ENCODE data around the gene SHPK. TPM values are rescaled to one million over a fixed set of nuclear protein-coding genes. Genes with fewer than 3 reads are reported as not detected.

Gene SHPK
- total RNA-seq, 1 donor from 2014 or later, result 18.1 TPM

- H3K4me3 ChIP-seq (ENCODE audit: low read depth, low read length), result no peak overlapping the region
- no peak for DNase-seq (ENCODE audit: low read depth)
- no peak for TF ChIP-seq CTCF (conservative IDR thresholded peaks at IDR 0.05; ENCODE audit: low read depth, low read length)
These were observed 59.1 kb downstream of the SHPK start for GRCh38 chr17:3576970-3577369.

GRCh38 chr17:3575511-3575910, 60.5 kb downstream of the SHPK start:
- no peak for DNase-seq (ENCODE audit: low read depth)
- TF ChIP-seq CTCF (conservative IDR thresholded peaks at IDR 0.05; ENCODE audit: low read depth, low read length), result no peak
- H3K4me3 ChIP-seq (ENCODE audit: low read depth, low read length), result no peak overlapping the region

GRCh38 chr17:3574231-3574630, 61.8 kb downstream of the SHPK start:
- TF ChIP-seq CTCF (conservative IDR thresholded peaks at IDR 0.05; ENCODE audit: low read depth, low read length), result no peak
- DNase-seq (ENCODE audit: low read depth), result no peak
- H3K4me3 ChIP-seq (ENCODE audit: low read depth, low read length), result no peak overlapping the region

- DNase-seq (ENCODE audit: low read depth), result no peak
- H3K4me3 ChIP-seq (ENCODE audit: low read depth, low read length), result no peak overlapping the region
- no peak for TF ChIP-seq CTCF (conservative IDR thresholded peaks at IDR 0.05; ENCODE audit: low read depth, low read length)
These were observed 62.6 kb downstream of the SHPK start for GRCh38 chr17:3573246-3574100.

- H3K4me3 ChIP-seq (ENCODE audit: low read depth, low read length), result no peak overlapping the region
These were observed 63.8 kb downstream of the SHPK start for GRCh38 chr17:3572231-3572630.

GRCh38 chr17:3571043-3571900, 64.8 kb downstream of the SHPK start:
- H3K4me3 ChIP-seq (ENCODE audit: low read depth, low read length), result no peak overlapping the region
- no peak for TF ChIP-seq CTCF (conservative IDR thresholded peaks at IDR 0.05; ENCODE audit: low read depth, low read length)
- no peak for DNase-seq (ENCODE audit: low read depth)

More at GRCh38 chr17:3572231-3572630, 63.8 kb downstream of the SHPK start:
- no peak for TF ChIP-seq CTCF (conservative IDR thresholded peaks at IDR 0.05; ENCODE audit: low read depth, low read length)
- DNase-seq (ENCODE audit: low read depth), result no peak

Data from epithelial cell of proximal tubule (primary cell).